Prostate gland (tissue), 2 donors: ENCODE measurements around the gene MCUR1.

ENCODE experiments used
- CTCF ChIP-seq, 4 experiments: fragments of 200-600 bp in 2 of 4; fragments of 450-650 bp in 2 of 4; sonication (generic) in 2 of 4; IDR thresholded peaks; 1 replicate in 3 of 4; 2 replicates in 1 of 4; pipeline ENCODE4 v1.5.1; 2016 to 2019; ENCODE audit warnings: antibody characterized with exemption in 4 of 4, mild to moderate bottlenecking in 2 of 4, moderate library complexity in 2 of 4
- POLR2A ChIP-seq: fragments of 450-650 bp; IDR thresholded peaks from one replicate; pipeline ENCODE4 v1.6.1; 2016; ENCODE audit warnings: antibody characterized with exemption, mild to moderate bottlenecking

GRCh38 chr6:13742961-13743735, 71.2 kb downstream of the MCUR1 start:
- no peak for TF ChIP-seq CTCF (IDR thresholded peaks at IDR 0.05)
- TF ChIP-seq POLR2A, result no peak
